ENCODE data around the gene THEMIS2.

DNA sequence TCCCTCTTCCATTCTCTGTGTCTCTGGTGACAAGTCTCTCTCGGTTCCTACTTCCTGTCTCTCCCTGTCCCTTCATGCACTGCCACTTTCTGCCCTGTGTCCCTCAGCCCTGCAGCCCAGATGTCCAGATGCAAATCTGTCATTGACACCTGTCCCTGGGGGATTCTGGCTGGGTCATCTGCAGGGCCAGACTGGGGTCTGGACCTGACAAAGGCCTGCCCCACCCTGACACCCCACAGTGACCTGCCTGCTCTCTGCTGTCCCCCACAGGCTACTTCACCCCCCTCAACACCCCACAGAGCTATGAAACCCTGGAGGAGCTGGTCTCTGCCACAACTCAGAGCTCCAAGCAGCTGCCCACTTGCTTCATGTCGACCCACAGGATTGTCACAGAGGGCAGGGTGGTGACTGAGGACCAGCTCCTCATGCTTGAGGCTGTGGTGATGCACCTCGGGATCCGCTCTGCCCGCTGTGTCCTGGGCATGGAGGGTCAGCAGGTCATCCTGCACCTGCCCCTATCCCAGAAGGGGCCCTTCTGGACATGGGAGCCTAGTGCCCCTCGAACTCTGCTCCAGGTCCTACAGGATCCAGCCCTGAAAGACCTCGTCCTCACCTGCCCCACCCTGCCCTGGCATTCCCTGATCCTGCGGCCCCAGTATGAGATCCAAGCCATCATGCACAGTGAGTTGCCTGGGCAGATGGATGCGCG, 7.2 kb downstream of the THEMIS2 start:
- no peak for TF ChIP-seq YY1 (IDR thresholded peaks at IDR 0.05; ENCODE audit: low read depth, low read length)
- no peak for TF ChIP-seq TBP (IDR thresholded peaks at IDR 0.05; ENCODE audit: low read depth, low read length)
- TF ChIP-seq RAD21 (IDR thresholded peaks at IDR 0.05 in 1 of 2, conservative IDR thresholded peaks at IDR 0.05 in 1 of 2; ENCODE audit: low read depth in 2 of 2, low read length in 2 of 2): no peak
- no peak for TF ChIP-seq SUZ12 (IDR thresholded peaks at IDR 0.05; ENCODE audit: low read length)
